Epithelial cell of prostate (primary cell): Measurements from ENCODE around the gene STXBP5.
"Not testable (repeated sequence)": the region's sequence is repeated elsewhere in the genome, so short reads cannot be mapped to it uniquely, and the experiment has no call there.

Source experiments
- DNase-seq: peaks from one replicate; pipeline ENCODE4 v3.0.0-alpha.2; 2011; ENCODE audit warnings: low read depth, low spot score
- H3K27ac ChIP-seq: fragments of 450-650 bp; 2 replicates; pipeline ENCODE4 v1.5.1; 2017; ENCODE audit warnings: mild to moderate bottlenecking

Gene STXBP5

GRCh38 chr6:147347882-147348575 lies 143.8 kb downstream of the STXBP5 start:
- no peak for DNase-seq
- no peak overlapping the region for H3K27ac ChIP-seq

GRCh38 chr6:147361311-147361981 lies 157.2 kb downstream of the STXBP5 start:
- no peak for DNase-seq
- no peak overlapping the region for H3K27ac ChIP-seq

DNA sequence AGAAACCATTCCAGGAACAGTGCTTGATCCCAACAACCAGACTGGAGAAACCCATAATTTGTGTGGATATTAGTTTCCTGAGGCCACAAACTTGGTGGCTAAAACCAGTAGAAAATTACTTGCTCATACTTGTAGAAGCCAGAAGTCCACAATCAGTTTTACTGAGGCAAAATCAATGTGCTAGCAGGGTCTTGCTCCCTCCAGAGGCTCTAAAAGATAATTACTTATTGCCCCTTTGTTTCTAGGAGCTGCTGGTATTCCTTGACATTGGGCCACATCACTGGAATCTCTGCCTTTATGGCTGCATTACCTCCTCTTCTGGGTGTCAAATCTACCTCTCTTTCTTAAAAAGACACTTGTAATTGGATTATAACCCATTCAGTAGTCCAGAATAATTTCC lies 162.1 kb downstream of the STXBP5 start:
- no peak for DNase-seq
- no peak overlapping the region for H3K27ac ChIP-seq

- H3K27ac ChIP-seq, result no peak overlapping the region
- no peak for DNase-seq
Observed at GRCh38 chr6:147371325-147371724, 167.1 kb downstream of the STXBP5 start.

DNA sequence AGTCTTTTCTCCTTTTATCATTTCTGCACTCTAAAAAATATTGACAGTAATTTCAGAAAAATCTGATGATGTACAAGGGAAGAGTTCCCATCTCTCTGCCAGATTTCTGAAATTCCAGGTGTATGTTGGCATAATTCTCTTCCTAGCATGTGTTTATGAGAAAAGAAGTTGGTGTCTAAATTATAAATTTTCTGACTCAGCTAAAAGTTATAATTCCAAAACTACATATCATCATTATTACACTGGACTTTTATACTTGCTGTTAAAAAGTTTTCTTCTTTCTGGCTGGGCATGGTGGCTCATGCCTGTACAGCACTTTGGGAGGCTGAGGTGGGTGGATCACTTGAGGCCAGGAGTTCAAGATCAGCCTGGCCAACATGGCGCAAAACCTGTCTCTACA lies 168.6 kb downstream of the STXBP5 start:
- DNase-seq, result no peak
- no peak overlapping the region for H3K27ac ChIP-seq

GRCh38 chr6:147378819-147379218 lies 174.6 kb downstream of the STXBP5 start:
- no peak for DNase-seq
- H3K27ac ChIP-seq, result no peak overlapping the region

DNA sequence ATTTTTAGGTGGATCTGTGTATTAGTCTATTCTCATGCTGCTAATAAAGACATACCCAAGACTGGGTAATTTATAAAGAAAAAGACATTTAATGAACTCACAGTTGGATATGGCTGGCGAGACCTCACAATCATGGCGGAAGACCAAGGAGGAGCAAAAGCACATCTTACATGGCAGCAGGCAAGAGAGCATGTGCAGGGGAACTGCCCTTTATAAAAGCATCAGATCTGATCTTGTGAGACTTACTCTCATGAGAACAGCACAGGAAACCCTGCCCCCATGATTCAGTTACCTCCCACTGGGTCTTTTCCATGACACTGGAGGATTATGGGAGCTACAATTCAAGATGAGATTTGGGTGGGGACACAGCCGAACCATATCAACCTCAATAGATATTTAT lies 176.6 kb downstream of the STXBP5 start:
- H3K27ac ChIP-seq, DNase-seq: not testable (repeated sequence)

- DNase-seq, result no peak
- no peak overlapping the region for H3K27ac ChIP-seq
Observed at GRCh38 chr6:147381712-147382111, 177.5 kb downstream of the STXBP5 start.

- no peak overlapping the region for H3K27ac ChIP-seq
- DNase-seq, result no peak
Observed at GRCh38 chr6:147382945-147383554, 178.8 kb downstream of the STXBP5 start.

DNA sequence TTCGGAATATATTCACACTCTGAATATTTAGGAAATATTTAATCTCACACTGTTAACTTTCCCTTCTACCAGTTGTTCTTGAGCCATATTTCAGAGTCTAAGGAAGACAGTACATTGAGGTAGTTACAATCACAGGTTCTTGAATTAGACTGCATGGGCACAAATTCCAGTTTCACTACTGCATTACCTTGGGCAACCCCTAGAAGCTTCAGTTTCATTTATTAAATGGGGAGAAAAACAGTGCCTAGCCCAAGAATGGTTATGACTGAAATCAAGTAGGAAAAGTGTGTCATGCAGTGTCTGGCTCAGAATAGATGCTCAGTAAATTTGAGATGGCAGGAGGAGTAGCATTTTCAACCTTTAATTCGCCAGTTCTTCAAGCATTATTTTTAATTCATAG lies 179.8 kb downstream of the STXBP5 start:
- H3K27ac ChIP-seq, result no peak overlapping the region
- no peak for DNase-seq

GRCh38 chr6:147384737-147385710 lies 180.8 kb downstream of the STXBP5 start:
- H3K27ac ChIP-seq, result no peak overlapping the region
- DNase-seq, result no peak

- no peak for DNase-seq
- H3K27ac ChIP-seq, result no peak overlapping the region
Observed at GRCh38 chr6:147389463-147389862, 185.2 kb downstream of the STXBP5 start.

GRCh38 chr6:147390909-147391536 lies 186.8 kb downstream of the STXBP5 start:
- DNase-seq, result no peak
- no peak overlapping the region for H3K27ac ChIP-seq

DNA sequence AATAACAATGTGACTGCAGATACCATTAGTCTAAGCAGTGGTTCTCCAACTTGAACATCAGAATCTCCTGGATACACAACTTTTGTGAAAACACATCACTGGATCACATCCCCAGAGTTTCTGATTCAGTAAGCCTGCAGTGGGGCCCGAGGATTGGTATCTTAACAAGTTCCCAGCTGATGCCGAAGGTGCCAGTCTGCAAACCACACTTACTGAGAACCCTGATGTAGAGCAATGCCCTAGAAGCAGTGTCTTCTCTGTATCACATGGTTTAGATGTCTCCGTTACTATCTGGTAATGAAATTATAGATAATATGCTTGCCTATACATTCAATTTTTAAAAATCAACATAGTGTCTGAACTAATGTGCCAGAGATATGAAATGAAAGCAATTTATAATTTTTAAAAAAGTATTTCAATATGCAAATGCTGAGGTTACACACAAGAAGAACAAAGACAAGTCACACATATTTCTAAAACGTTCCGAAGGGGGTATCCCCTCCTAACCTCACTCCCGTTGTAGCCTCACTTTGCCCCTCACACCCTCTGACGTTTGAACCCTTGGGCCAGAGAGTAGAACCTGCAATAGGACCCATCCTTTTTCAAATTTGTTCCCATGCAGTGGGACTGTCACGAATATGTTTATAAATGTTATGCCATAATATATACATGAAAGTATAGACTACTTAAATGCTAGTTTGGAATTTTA lies 188.9 kb downstream of the STXBP5 start:
- no peak for DNase-seq
- H3K27ac ChIP-seq, result no peak overlapping the region

GRCh38 chr6:147395158-147395557 lies 190.9 kb downstream of the STXBP5 start:
- DNase-seq, result no peak
- H3K27ac ChIP-seq, result no peak overlapping the region

DNA sequence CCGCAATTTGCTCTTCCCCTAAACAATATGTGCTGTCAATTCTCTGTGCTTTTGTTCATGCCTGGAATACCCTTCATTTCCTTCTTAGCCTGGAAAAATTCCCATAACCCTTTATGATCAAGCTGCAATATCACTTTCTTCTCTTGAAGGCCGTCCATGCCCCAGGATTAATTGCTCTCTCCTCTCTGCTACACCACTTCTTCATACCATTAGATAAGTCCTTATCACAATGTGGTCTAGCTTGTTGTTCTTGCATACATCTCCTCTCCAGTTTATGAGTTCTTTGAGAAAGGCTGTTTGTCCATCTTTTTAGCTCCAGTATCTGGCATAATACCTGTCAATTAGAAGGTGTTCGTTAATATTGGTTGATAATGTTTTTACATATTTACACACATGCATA lies 193.1 kb downstream of the STXBP5 start:
- no peak for DNase-seq

DNA sequence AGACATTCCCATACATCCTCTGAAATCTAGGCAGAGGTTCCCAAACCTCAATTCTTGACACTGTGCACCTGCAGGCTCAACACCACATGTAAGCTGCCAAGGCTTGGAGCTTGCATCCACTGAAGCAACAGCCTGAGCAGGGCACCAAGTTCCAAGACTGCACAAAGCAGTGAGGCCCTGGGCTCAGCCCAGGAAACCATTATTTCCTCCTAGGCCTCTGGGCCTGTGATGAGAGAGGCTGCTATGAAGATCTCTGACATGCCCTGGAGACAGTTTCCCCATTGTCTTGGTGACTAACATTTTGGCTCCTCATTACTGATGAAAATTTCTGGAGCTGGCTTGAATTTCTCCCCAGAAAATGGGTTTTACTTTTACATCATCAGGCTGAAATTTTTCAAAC lies 196.8 kb downstream of the STXBP5 start:
- no peak overlapping the region for H3K27ac ChIP-seq
- DNase-seq, result no peak

More for the DNA sequence above, 193.1 kb downstream of the STXBP5 start:
- no peak overlapping the region for H3K27ac ChIP-seq

GRCh38 chr6:147401779-147402178 lies 197.6 kb downstream of the STXBP5 start:
- H3K27ac ChIP-seq, result no peak overlapping the region
- DNase-seq, result no peak

- H3K27ac ChIP-seq, result no peak overlapping the region
- no peak for DNase-seq
Observed at GRCh38 chr6:147406783-147407182, 202.6 kb downstream of the STXBP5 start.
